Measurements from ENCODE around the gene ZNF783.

DNA sequence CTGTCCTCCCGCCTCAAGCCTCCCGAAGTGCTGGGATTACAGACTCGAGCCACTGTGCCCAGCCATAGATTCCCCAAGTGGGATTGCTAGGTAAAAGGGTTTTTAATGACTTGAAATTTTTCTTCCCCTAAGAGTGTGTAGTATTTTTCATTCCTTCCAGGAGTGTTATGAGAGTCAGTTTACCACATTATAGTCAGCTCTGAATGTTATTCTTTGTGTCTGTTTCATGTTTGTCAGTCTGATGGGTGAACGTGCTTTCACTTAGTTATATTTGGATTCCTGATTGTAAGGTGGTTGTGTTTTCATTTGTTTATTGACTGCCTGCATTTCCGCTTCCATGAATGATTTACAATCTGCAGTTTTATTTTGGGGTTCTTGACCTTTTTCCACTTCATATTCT, 16.3 kb upstream of the ZNF783 start:
- TF ChIP-seq, protein P1, sequence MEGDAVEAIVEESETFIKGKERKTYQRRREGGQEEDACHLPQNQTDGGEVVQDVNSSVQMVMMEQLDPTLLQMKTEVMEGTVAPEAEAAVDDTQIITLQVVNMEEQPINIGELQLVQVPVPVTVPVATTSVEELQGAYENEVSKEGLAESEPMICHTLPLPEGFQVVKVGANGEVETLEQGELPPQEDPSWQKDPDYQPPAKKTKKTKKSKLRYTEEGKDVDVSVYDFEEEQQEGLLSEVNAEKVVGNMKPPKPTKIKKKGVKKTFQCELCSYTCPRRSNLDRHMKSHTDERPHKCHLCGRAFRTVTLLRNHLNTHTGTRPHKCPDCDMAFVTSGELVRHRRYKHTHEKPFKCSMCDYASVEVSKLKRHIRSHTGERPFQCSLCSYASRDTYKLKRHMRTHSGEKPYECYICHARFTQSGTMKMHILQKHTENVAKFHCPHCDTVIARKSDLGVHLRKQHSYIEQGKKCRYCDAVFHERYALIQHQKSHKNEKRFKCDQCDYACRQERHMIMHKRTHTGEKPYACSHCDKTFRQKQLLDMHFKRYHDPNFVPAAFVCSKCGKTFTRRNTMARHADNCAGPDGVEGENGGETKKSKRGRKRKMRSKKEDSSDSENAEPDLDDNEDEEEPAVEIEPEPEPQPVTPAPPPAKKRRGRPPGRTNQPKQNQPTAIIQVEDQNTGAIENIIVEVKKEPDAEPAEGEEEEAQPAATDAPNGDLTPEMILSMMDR (conservative IDR thresholded peaks at IDR 0.05) = no peak
- TF ChIP-seq ZFX (IDR thresholded peaks at IDR 0.05) = no peak
